ENCODE results near the gene MTUS2. TPM values are rescaled to one million over a fixed set of nuclear protein-coding genes. Genes with fewer than 3 reads are reported as not detected.

MTUS2 gene
- total RNA-seq, 2 donors from 2014 or later: 1.6 to 4.8 TPM

- TF ChIP-seq POLR2AphosphoS5 (IDR thresholded peaks at IDR 0.05) (no peak), CTCF (IDR thresholded peaks at IDR 0.05) (no peak), POLR2A (IDR thresholded peaks at IDR 0.05) (no peak)
- intact Hi-C loops (cut with DNase I): no loop called here
- no peak overlapping the region for H3K27ac ChIP-seq
- no peak overlapping the region for H3K4me3 ChIP-seq
- H3K9me3 ChIP-seq: no peaks in the 10 kb centered on the region
- WGBS: 87% methylated on average over 2 of the region's 2 CpGs
- no peaks in the 10 kb centered on the region for H3K4me1 ChIP-seq (replicated peaks)
- no peak for DNase-seq (ENCODE audit: low spot score)
- H3K36me3 ChIP-seq: no peaks in the 10 kb centered on the region
- H3K27me3 ChIP-seq (replicated peaks; ENCODE audit: insufficient read depth): no peaks in the 10 kb centered on the region
Observed at GRCh38 chr13:28918030-28918429, 97.9 kb downstream of the MTUS2 start.

- WGBS: 58% methylated on average over 6 of the region's 6 CpGs
- no peaks in the 10 kb centered on the region for H3K4me1 ChIP-seq (replicated peaks)
- no peaks in the 10 kb centered on the region for H3K36me3 ChIP-seq
- no peak for TF ChIP-seq POLR2AphosphoS5 (IDR thresholded peaks at IDR 0.05)
- no peak for TF ChIP-seq POLR2A (IDR thresholded peaks at IDR 0.05)
- TF ChIP-seq CTCF (IDR thresholded peaks at IDR 0.05): no peak
- DNase-seq (ENCODE audit: low spot score): no peak
- H3K4me3 ChIP-seq: no peak overlapping the region
- no peaks in the 10 kb centered on the region for H3K27me3 ChIP-seq (replicated peaks; ENCODE audit: insufficient read depth)
- intact Hi-C loops (cut with DNase I): no loop called here
- H3K9me3 ChIP-seq: no peaks in the 10 kb centered on the region
- H3K27ac ChIP-seq: no peak overlapping the region
Observed at GRCh38 chr13:28922341-28922740, 102.2 kb downstream of the MTUS2 start.

GRCh38 chr13:28935104-28935503 lies 115.0 kb downstream of the MTUS2 start:
- no peak for TF ChIP-seq POLR2AphosphoS5 (IDR thresholded peaks at IDR 0.05)
- no peak for TF ChIP-seq CTCF (IDR thresholded peaks at IDR 0.05)
- no peak for TF ChIP-seq POLR2A (IDR thresholded peaks at IDR 0.05)
- DNase-seq (ENCODE audit: low spot score): no peak
- no peaks in the 10 kb centered on the region for H3K9me3 ChIP-seq
- no peaks in the 10 kb centered on the region for H3K4me1 ChIP-seq (replicated peaks)
- H3K27ac ChIP-seq: no peak overlapping the region
- H3K4me3 ChIP-seq: no peak overlapping the region
- H3K36me3 ChIP-seq: no peaks in the 10 kb centered on the region
- 71% methylated on average over 2 of the region's 2 CpGs for WGBS
- H3K27me3 ChIP-seq (replicated peaks; ENCODE audit: insufficient read depth): no peaks in the 10 kb centered on the region
- intact Hi-C loops (cut with DNase I): no loop called here

- WGBS: 90% methylated on average over 2 of the region's 2 CpGs
- no peak for TF ChIP-seq POLR2AphosphoS5 (IDR thresholded peaks at IDR 0.05)
- TF ChIP-seq CTCF (IDR thresholded peaks at IDR 0.05): no peak
- TF ChIP-seq POLR2A (IDR thresholded peaks at IDR 0.05): no peak
- Histone ChIP-seq H3K4me3 (no peak overlapping the region), H3K4me1 (replicated peaks) (no peaks in the 10 kb centered on the region), H3K36me3 (no peaks in the 10 kb centered on the region), H3K9me3 (no peaks in the 10 kb centered on the region), H3K27me3 (replicated peaks; ENCODE audit: insufficient read depth) (no peaks in the 10 kb centered on the region), H3K27ac (no peak overlapping the region)
- no peak for DNase-seq (ENCODE audit: low spot score)
- intact Hi-C loops (cut with DNase I): no loop called here
Observed at GRCh38 chr13:28942906-28943305, 122.8 kb downstream of the MTUS2 start.

GRCh38 chr13:28953714-28954418 lies 133.7 kb downstream of the MTUS2 start:
- TF ChIP-seq POLR2A (IDR thresholded peaks at IDR 0.05) (no peak), POLR2AphosphoS5 (IDR thresholded peaks at IDR 0.05) (no peak), CTCF (IDR thresholded peaks at IDR 0.05) (no peak)

More at GRCh38 chr13:28953714-28954418, 133.7 kb downstream of the MTUS2 start:
- H3K4me3 ChIP-seq: no peak overlapping the region
- intact Hi-C loops (cut with DNase I): no loop called here
- H3K27ac ChIP-seq: no peak overlapping the region
- DNase-seq (ENCODE audit: low spot score): no peak
- no peaks in the 10 kb centered on the region for H3K9me3 ChIP-seq
- H3K36me3 ChIP-seq: no peaks in the 10 kb centered on the region
- no peaks in the 10 kb centered on the region for H3K27me3 ChIP-seq (replicated peaks; ENCODE audit: insufficient read depth)
- WGBS: 81% methylated on average over 4 of the region's 4 CpGs
- H3K4me1 ChIP-seq (replicated peaks): no peaks in the 10 kb centered on the region
